GM21825 (cell line): ENCODE measurements around the gene SOX13.

Source experiments
- ATAC-seq: cut with Tn5 transposase; IDR thresholded peaks from one replicate; pipeline ENCODE4 v1.9.1; 2021; ENCODE audit warnings: mild to moderate bottlenecking, moderate library complexity; ENCODE audit not compliant: unreplicated experiment

SOX13 gene

GRCh38 chr1:204130178-204130577, 57.3 kb downstream of the SOX13 start:
- no peak for ATAC-seq

GRCh38 chr1:204130981-204131892, 58.3 kb downstream of the SOX13 start:
- ATAC-seq: no peak

- ATAC-seq: no peak
These were observed 59.1 kb downstream of the SOX13 start for GRCh38 chr1:204131978-204132377.

GRCh38 chr1:204132718-204133117, 59.8 kb downstream of the SOX13 start:
- ATAC-seq: no peak

- no peak for ATAC-seq
These were observed 61.2 kb downstream of the SOX13 start for GRCh38 chr1:204134103-204134502.

- no peak for ATAC-seq
These were observed 63.9 kb downstream of the SOX13 start for GRCh38 chr1:204136814-204137213.

GRCh38 chr1:204139088-204139487, 66.2 kb downstream of the SOX13 start:
- ATAC-seq: no peak

GRCh38 chr1:204139952-204140351, 67.0 kb downstream of the SOX13 start:
- no peak for ATAC-seq

GRCh38 chr1:204141131-204141530, 68.2 kb downstream of the SOX13 start:
- ATAC-seq: no peak

- ATAC-seq: no peak
These were observed 69.4 kb downstream of the SOX13 start for GRCh38 chr1:204142032-204142974.

- no peak for ATAC-seq
These were observed 70.5 kb downstream of the SOX13 start for GRCh38 chr1:204143276-204144041.

GRCh38 chr1:204145033-204145504, 72.2 kb downstream of the SOX13 start:
- no peak for ATAC-seq

GRCh38 chr1:204146309-204146708, 73.4 kb downstream of the SOX13 start:
- no peak for ATAC-seq

GRCh38 chr1:204146965-204147364, 74.0 kb downstream of the SOX13 start:
- no peak for ATAC-seq

GRCh38 chr1:204147406-204148383, 74.8 kb downstream of the SOX13 start:
- no peak for ATAC-seq

- no peak for ATAC-seq
These were observed 76.2 kb downstream of the SOX13 start for GRCh38 chr1:204149107-204149506.

- no peak for ATAC-seq
These were observed 77.0 kb downstream of the SOX13 start for GRCh38 chr1:204149635-204150565.
